Neural crest cell (in vitro differentiated cells): Measurements from ENCODE around the gene DIP2B. TPM values are rescaled to one million over a fixed set of nuclear protein-coding genes. Genes with fewer than 3 reads are reported as not detected.
A peak's percentile ranks its signal among the peaks of the same experiment; 100 is the strongest.

Source experiments
- DNase-seq: peaks from one replicate; pipeline ENCODE4 v3.0.0; 2021; ENCODE audit warnings: low read depth, mixed read lengths, low spot score
- H3K27ac Mint-ChIP-seq: one replicate; pipeline ENCODE4 v1.8.0; 2021; ENCODE audit warnings: mild to moderate bottlenecking, mixed read lengths; ENCODE audit not compliant: unreplicated experiment
- H3K27me3 Mint-ChIP-seq: 2 replicates; pipeline ENCODE4 v1.8.0; 2021; ENCODE audit warnings: low read depth, mild to moderate bottlenecking, mixed read lengths
- H3K36me3 Mint-ChIP-seq: 2 replicates; pipeline ENCODE4 v1.8.0; 2021; ENCODE audit warnings: low read depth, mild to moderate bottlenecking, mixed read lengths
- H3K4me1 Mint-ChIP-seq: 2 replicates; pipeline ENCODE4 v1.8.0; 2021; ENCODE audit warnings: mixed read lengths
- H3K4me3 Mint-ChIP-seq: one replicate; pipeline ENCODE4 v1.8.0; 2021; ENCODE audit warnings: mild to moderate bottlenecking, mixed read lengths
- H3K9me3 Mint-ChIP-seq: 2 replicates; pipeline ENCODE4 v1.8.0; 2021; ENCODE audit warnings: mixed read lengths
- total RNA-seq: library from RNA; stranded (reverse); gene quantifications from 2 replicates; pipeline ENCODE4 v1.2.1, GENCODE V29; 2021
- TF ChIP-seq, protein P1 (sequence below): fragments of 200-600 bp; sonication (generic); conservative IDR thresholded peaks from 2 replicates; pipeline ENCODE4 v1.5.0; 2021; ENCODE audit warnings: antibody characterized with exemption, mild to moderate bottlenecking

The DIP2B gene
- total RNA-seq, 1 donor from 2014 or later = 39.4 TPM

DNA sequence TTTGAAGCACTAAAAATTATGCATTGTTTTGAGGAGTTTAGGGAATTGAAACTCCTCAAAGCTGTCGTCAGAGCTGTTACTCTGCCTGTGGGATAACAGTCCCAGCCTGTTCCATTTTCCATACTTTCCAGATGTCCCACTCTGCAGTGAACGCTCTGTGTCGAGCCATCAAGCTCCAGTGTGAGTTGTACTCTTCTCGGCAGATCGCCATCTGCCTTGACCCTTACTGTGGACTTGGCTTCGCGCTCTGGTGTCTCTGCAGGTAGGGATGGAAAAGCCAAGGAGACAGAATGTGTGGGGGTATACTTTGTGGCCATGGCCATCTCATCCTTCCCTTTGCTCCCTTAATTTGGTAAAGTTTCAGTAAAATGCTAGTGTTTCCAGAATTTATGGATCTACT is 223.6 kb downstream of the DIP2B start:
- TF ChIP-seq, protein P1, sequence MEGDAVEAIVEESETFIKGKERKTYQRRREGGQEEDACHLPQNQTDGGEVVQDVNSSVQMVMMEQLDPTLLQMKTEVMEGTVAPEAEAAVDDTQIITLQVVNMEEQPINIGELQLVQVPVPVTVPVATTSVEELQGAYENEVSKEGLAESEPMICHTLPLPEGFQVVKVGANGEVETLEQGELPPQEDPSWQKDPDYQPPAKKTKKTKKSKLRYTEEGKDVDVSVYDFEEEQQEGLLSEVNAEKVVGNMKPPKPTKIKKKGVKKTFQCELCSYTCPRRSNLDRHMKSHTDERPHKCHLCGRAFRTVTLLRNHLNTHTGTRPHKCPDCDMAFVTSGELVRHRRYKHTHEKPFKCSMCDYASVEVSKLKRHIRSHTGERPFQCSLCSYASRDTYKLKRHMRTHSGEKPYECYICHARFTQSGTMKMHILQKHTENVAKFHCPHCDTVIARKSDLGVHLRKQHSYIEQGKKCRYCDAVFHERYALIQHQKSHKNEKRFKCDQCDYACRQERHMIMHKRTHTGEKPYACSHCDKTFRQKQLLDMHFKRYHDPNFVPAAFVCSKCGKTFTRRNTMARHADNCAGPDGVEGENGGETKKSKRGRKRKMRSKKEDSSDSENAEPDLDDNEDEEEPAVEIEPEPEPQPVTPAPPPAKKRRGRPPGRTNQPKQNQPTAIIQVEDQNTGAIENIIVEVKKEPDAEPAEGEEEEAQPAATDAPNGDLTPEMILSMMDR = no peak
- H3K27me3 Mint-ChIP-seq = no peaks in the 10 kb centered on the region
- no peaks in the 10 kb centered on the region for H3K9me3 Mint-ChIP-seq
- peaks cover 23% of the 10 kb centered on the region for H3K36me3 Mint-ChIP-seq
- no peak for DNase-seq
- H3K4me1 Mint-ChIP-seq = no peaks in the 10 kb centered on the region
- H3K27ac Mint-ChIP-seq = peak overlapping the region; percentile 88
- no peak overlapping the region for H3K4me3 Mint-ChIP-seq

DNA sequence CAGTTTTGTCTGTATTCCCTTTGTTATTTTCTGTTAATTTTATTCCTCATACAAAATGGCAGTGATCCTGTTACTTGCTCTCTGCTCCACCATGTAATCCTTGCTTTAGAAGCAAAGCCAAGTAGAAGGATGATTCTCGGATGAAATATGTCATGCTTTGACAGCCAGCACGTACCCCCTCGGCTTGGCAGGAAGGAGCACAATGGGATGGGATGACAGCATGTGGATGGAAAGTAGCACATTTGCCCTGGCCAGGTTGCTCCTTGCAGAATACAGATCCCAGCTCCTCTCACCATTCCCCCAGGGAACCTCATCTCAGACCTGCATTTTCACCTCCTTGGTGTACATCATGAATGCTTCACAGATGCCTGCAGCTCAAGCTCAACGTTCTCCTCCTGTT is 224.1 kb downstream of the DIP2B start:
- no peaks in the 10 kb centered on the region for H3K4me1 Mint-ChIP-seq
- H3K9me3 Mint-ChIP-seq = no peaks in the 10 kb centered on the region
- H3K27ac Mint-ChIP-seq = peak overlapping the region; percentile 88
- DNase-seq = no peak
- TF ChIP-seq, protein P1 = no peak
- H3K27me3 Mint-ChIP-seq = no peaks in the 10 kb centered on the region
- H3K36me3 Mint-ChIP-seq = peaks cover 21% of the 10 kb centered on the region
- no peak overlapping the region for H3K4me3 Mint-ChIP-seq

DNA sequence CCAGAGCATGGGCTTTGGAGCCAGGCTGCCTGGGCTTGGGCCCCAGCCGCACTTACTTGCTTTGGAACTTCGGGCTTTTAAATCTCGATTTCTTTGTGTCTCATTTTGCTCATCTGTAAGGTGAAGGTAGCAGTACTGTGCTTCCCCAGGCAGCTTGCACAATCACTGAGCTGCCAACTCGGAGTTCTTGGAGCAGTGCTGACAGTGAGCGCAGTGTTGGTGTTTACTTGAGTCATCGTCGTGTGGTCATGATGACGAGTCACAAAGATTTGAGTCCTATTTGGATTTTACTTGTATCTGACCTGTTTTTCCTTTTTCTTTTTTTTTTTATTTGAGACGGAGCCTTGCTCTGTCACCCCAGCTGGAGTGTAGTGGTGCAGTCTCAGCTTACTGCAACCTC is 227.8 kb downstream of the DIP2B start:
- Mint-ChIP-seq H3K4me3 (no peak overlapping the region), H3K27me3 (no peaks in the 10 kb centered on the region), H3K9me3 (no peaks in the 10 kb centered on the region), H3K27ac (no peak overlapping the region), H3K36me3 (peaks cover 23% of the 10 kb centered on the region), H3K4me1 (no peaks in the 10 kb centered on the region)
- TF ChIP-seq, protein P1 = no peak
- DNase-seq = no peak

DNA sequence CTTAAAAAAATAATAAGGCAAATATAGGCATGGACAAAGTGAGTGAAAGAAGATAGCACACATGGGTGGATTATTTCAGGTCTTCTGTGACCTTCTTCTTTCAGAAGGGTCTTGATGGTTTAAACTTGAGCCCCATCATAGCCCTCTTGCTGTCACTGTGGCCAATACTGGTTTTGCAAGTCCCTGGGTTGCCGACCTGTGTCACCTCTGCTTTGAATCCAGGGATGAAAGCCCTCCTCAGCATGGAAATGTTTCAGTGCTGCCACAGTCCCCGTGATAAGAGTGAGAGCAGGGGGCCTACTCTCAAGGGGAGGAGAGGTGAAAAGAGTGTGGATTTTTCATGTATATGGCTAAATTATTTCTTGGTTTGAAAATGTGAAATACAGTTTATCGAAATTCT is 228.9 kb downstream of the DIP2B start:
- H3K4me1 Mint-ChIP-seq = no peaks in the 10 kb centered on the region
- H3K4me3 Mint-ChIP-seq = no peak overlapping the region
- no peaks in the 10 kb centered on the region for H3K27me3 Mint-ChIP-seq
- TF ChIP-seq, protein P1 = no peak
- no peak for DNase-seq
- H3K27ac Mint-ChIP-seq = no peak overlapping the region
- peaks cover 20% of the 10 kb centered on the region for H3K36me3 Mint-ChIP-seq
- no peaks in the 10 kb centered on the region for H3K9me3 Mint-ChIP-seq

DNA sequence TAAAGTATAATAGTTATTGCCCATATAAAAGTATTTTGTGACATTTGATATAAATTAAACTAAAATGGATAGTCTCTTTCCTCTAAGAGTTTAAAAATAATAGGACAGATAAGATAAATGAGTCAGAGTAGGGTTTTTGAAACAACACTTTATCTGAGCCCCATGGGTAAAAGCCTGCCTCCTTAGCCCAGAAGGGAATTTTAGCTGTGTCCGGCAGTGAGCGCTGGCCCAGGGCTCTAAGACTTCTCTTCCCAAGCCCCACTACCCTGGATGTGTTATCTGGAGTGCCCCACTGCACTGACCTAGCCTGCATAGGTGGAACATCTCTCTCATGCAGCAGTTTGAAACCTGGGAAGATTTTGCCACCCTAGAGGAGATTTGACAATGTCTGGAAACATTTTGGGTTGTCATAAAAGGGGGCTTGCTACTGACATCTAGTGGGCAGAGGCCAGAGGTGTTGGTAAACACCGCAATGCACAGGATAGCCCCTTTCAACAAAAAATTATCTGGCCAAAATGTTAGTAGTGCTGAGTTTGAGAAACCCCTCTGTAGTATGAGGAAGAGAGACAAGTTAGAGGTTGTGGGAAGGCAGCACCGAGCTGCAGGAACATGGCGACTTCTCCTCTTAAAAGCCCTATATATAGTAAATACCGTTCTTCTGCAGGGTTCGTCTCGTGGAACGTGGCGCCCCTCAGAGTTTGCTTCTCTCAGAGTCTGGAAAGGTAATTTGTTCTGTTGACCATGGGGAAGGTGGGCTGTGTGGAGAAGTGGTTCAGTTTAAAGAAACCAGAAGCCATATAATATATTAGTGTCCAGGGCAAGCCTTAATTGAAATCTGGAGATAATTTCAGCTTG is 229.9 kb downstream of the DIP2B start:
- DNase-seq = peak; percentile 23
- peaks cover 18% of the 10 kb centered on the region for H3K36me3 Mint-ChIP-seq
- H3K4me3 Mint-ChIP-seq = no peak overlapping the region
- no peaks in the 10 kb centered on the region for H3K9me3 Mint-ChIP-seq
- TF ChIP-seq, protein P1 = peak; percentile 70
- H3K4me1 Mint-ChIP-seq = no peaks in the 10 kb centered on the region
- H3K27me3 Mint-ChIP-seq = no peaks in the 10 kb centered on the region
- no peak overlapping the region for H3K27ac Mint-ChIP-seq
